Measurements from ENCODE around the gene SESTD1. TPM values are rescaled to one million over a fixed set of nuclear protein-coding genes. Genes with fewer than 3 reads are reported as not detected.
A peak's percentile ranks its signal among the peaks of the same experiment; 100 is the strongest.

Gene SESTD1
- polyA plus RNA-seq, 3 donors: 25.3 to 44.4 (median 25.3) TPM

DNA sequence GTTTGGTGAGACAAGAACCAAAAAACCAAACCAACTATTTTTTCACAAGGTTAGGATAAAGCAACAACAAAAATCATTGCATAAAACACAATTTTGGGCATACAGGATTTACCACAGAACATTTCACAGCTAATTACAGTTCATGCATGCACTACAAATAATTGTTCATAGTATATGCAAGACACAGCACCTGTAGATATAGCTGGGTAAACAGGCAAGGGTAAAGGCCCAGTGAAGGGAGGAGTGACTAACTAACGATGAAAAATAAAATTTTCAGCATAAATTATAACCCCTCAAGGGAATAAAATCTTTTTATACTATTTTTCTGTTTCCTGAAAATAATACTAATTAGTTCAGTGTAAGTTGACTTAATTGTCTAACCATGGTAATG lies 141.4 kb downstream of the SESTD1 start:
- H3K9me3 ChIP-seq (replicated peaks in 1 of 2; ENCODE audit: control insufficient read depth in 1 of 2, insufficient read depth in 1 of 2, low read length in 2 of 2): no peaks in the 10 kb centered on the region
- Mint-ChIP-seq H3K36me3 (peaks cover 33 to 37% of the 10 kb centered on the region in 2 donors), H3K9me3 (no peaks in the 10 kb centered on the region), H3K27ac (peak overlapping the region in 2 of 7 donors; percentile 11 to 36), H3K27me3 (ENCODE audit: low read depth in 3 of 3) (no peaks in the 10 kb centered on the region), H3K4me3 (no peak overlapping the region), H3K4me1 (peaks cover 7% of the 10 kb centered on the region)
- H3K36me3 ChIP-seq (replicated peaks in 1 of 2; ENCODE audit: control insufficient read depth in 1 of 2, insufficient read depth in 2 of 2, low read length in 2 of 2): peaks cover 45 to 84% of the 10 kb centered on the region in 2 donors
- DNase-seq: no peak
- H4K20me1 ChIP-seq (ENCODE audit: insufficient read depth, low read length): no peaks in the 10 kb centered on the region
- H3K4me1 ChIP-seq (ENCODE audit: control insufficient read depth in 1 of 2, insufficient read depth in 2 of 2, low read length in 2 of 2): peaks cover 8 to 9% of the 10 kb centered on the region in 2 donors
- H3K4me2 ChIP-seq (replicated peaks; ENCODE audit: extremely low read depth, low read length, poor library complexity, severe bottlenecking): no peak overlapping the region
- peak overlapping the region in 1 of 2 donors; percentile 50 for H3K27ac ChIP-seq (ENCODE audit: low read depth in 1 of 2, low read length in 2 of 2)
- TF ChIP-seq, protein P1, sequence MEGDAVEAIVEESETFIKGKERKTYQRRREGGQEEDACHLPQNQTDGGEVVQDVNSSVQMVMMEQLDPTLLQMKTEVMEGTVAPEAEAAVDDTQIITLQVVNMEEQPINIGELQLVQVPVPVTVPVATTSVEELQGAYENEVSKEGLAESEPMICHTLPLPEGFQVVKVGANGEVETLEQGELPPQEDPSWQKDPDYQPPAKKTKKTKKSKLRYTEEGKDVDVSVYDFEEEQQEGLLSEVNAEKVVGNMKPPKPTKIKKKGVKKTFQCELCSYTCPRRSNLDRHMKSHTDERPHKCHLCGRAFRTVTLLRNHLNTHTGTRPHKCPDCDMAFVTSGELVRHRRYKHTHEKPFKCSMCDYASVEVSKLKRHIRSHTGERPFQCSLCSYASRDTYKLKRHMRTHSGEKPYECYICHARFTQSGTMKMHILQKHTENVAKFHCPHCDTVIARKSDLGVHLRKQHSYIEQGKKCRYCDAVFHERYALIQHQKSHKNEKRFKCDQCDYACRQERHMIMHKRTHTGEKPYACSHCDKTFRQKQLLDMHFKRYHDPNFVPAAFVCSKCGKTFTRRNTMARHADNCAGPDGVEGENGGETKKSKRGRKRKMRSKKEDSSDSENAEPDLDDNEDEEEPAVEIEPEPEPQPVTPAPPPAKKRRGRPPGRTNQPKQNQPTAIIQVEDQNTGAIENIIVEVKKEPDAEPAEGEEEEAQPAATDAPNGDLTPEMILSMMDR (IDR thresholded peaks at IDR 0.05): no peak
- no CpG with 5 or more reads among the region's 1 CpG for WGBS (ENCODE audit: insufficient coverage)
- H3K79me2 ChIP-seq (ENCODE audit: insufficient read depth, low read length): no peaks in the 10 kb centered on the region
- no peaks in the 10 kb centered on the region for H3K27me3 ChIP-seq (ENCODE audit: control insufficient read depth in 2 of 2, insufficient read depth in 2 of 2, low read length in 2 of 2)
- no peak overlapping the region for H2AFZ ChIP-seq (ENCODE audit: insufficient read depth, low read depth, low read length, poor library complexity, severe bottlenecking)
- no peak overlapping the region for H3K4me3 ChIP-seq (replicated peaks in 1 of 3; ENCODE audit: low read depth in 2 of 3, low read length in 3 of 3)
- intact Hi-C loops (cut with micrococcal nuclease): no loop called here
- no peak overlapping the region for H3K9ac ChIP-seq (ENCODE audit: insufficient read depth, low read length, poor library complexity, severe bottlenecking)

DNA sequence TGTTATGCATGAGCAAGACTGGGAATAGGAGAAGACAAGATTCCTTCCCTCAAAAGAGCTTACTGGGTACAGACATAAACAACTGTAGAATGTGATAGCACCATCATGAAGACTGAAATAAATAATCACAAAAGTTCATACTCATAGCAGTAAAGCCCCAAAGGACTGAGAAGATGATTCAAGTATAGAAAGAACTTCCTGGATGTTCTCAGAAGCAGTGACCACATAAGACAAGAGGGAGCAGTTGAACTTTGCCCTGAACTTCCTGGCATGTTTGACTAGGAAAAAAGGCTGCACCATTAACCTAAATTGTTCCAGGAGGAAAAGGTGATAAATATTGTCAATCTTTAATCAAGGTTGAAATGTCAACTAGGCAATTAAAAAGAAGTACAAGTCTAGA lies 156.9 kb downstream of the SESTD1 start:
- TF ChIP-seq, protein P1 (IDR thresholded peaks at IDR 0.05): no peak
- no peak overlapping the region for H3K27ac ChIP-seq (ENCODE audit: low read depth in 1 of 2, low read length in 2 of 2)
- H3K79me2 ChIP-seq (ENCODE audit: insufficient read depth, low read length): no peaks in the 10 kb centered on the region
- intact Hi-C loops (cut with micrococcal nuclease): no loop called here
- Mint-ChIP-seq H3K4me3 (no peak overlapping the region), H3K4me1 (peaks cover 12% of the 10 kb centered on the region), H3K27ac (peak overlapping the region in 1 of 7 donors; percentile 8), H3K27me3 (ENCODE audit: low read depth in 3 of 3) (peaks cover 0 to 3% (median 0%) of the 10 kb centered on the region in 3 donors), H3K9me3 (no peaks in the 10 kb centered on the region), H3K36me3 (peaks cover 59 to 61% of the 10 kb centered on the region in 2 donors)
- H3K9ac ChIP-seq (ENCODE audit: insufficient read depth, low read length, poor library complexity, severe bottlenecking): no peak overlapping the region
- peaks cover 49 to 70% of the 10 kb centered on the region in 2 donors for H3K36me3 ChIP-seq (replicated peaks in 1 of 2; ENCODE audit: control insufficient read depth in 1 of 2, insufficient read depth in 2 of 2, low read length in 2 of 2)
- H3K27me3 ChIP-seq (ENCODE audit: control insufficient read depth in 2 of 2, insufficient read depth in 2 of 2, low read length in 2 of 2): no peaks in the 10 kb centered on the region
- H4K20me1 ChIP-seq (ENCODE audit: insufficient read depth, low read length): no peaks in the 10 kb centered on the region
- no peak for DNase-seq
- no peak overlapping the region for H2AFZ ChIP-seq (ENCODE audit: insufficient read depth, low read depth, low read length, poor library complexity, severe bottlenecking)
- H3K4me2 ChIP-seq (replicated peaks; ENCODE audit: extremely low read depth, low read length, poor library complexity, severe bottlenecking): no peak overlapping the region
- no peak overlapping the region for H3K4me3 ChIP-seq (replicated peaks in 1 of 3; ENCODE audit: low read depth in 2 of 3, low read length in 3 of 3)
- no peaks in the 10 kb centered on the region for H3K9me3 ChIP-seq (replicated peaks in 1 of 2; ENCODE audit: control insufficient read depth in 1 of 2, insufficient read depth in 1 of 2, low read length in 2 of 2)
- no peaks in the 10 kb centered on the region for H3K4me1 ChIP-seq (ENCODE audit: control insufficient read depth in 1 of 2, insufficient read depth in 2 of 2, low read length in 2 of 2)

Data from CD14-positive monocyte (primary cell).